ENCODE data around the gene HDC.

HDC gene, protein sequence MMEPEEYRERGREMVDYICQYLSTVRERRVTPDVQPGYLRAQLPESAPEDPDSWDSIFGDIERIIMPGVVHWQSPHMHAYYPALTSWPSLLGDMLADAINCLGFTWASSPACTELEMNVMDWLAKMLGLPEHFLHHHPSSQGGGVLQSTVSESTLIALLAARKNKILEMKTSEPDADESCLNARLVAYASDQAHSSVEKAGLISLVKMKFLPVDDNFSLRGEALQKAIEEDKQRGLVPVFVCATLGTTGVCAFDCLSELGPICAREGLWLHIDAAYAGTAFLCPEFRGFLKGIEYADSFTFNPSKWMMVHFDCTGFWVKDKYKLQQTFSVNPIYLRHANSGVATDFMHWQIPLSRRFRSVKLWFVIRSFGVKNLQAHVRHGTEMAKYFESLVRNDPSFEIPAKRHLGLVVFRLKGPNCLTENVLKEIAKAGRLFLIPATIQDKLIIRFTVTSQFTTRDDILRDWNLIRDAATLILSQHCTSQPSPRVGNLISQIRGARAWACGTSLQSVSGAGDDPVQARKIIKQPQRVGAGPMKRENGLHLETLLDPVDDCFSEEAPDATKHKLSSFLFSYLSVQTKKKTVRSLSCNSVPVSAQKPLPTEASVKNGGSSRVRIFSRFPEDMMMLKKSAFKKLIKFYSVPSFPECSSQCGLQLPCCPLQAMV

DNA sequence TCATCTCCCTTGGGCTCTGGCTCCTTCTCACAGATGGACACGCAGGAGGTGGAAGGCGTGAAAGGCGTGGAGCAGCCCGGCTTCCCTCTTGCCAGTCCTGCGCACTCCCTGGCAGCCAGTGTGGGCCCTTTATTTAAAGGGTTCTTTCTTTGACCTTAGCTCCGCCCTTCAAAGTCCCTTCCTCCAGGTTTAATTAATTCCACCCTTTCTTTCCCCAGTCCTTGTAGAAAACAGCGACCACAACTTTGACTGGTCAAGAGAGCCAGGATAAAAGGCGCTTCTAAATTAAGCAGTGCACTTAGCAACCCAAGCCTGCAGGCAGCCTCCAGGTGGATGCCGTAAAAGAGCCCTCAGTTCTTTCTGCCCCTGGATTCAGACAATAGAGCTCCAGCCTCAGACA is at the start of gene HDC:
Gene HDC (minus strand): TSS at position 107 of the 400 bp plus-strand sequence. CDS start 103 bp downstream, at position 4.
- DNase-seq: no peak

DNA sequence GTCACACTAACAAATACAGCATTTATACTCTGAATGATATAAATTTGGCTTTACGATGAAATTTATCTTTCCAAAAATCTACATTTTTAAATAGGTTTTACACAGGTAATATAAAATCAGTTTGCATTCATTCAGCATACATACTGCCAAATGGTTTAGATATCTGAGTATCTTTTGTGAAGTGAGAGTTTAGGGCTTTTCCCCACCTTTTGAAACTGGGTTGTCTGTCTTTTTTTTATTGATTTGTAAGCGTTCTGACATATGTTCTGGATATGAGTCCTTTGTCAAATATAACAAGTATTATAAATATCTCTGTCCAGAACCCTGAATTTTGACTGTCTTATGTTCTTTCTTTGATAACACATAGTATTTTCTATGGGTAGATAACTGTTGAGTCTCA is 47.1 kb upstream of the HDC start:
- DNase-seq: no peak

DNA sequence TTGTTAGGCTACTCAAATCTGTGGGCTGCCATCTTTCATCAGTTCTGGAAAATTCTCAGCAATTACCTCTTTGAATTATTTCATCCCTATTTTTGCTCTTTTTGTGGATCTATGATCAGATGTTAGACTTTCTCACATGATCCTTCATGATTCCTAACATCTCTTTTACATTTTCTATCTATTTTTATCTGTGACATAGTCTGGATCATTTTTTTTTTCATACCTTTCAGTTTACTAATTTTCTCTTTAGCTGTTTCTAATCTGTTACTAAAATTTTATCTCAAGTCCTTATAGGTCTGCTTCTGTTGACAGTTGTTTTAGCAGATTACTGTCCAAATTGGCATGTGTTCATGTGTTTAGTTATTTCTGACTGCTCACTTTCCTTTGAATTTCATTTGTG is 42.3 kb upstream of the HDC start:
- DNase-seq: no peak

DNA sequence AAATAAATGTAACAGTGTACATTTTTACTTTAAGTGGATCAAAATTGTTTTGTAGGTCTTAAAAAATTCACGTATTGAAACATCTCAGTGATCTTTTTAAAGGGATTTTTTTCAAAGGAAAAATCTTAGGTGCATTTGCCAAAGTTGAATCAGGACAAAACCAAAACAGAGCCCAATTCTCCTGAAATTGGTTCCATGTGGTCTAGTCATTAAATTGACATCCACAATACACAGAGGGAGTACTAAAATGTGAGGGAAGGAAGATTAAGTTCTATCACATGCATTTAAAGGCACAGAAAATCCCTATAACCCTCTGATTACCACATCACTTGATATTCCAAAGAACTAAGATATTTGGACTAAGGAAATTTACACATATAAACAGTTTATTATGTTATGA is 39.3 kb upstream of the HDC start:
- DNase-seq: no peak

DNA sequence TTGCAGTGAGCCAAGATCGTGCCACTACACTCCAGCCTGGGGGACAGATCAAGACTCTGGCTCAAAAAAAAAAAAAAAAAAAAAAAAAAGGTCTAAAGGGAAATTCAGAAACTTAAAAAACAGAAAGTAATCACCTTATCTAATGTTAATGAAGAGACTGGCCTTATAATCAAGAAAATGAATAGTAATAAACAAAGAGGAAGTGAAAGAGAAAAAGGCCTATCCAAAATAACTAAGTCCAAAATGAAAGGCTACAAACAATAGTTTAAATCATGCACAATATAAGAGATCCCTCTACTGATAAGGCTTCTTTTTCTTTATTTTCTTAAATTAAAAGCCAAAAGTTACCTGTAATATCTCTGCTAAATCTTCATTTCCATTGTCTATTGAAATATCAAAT is 37.1 kb upstream of the HDC start:
- DNase-seq: no peak

DNA sequence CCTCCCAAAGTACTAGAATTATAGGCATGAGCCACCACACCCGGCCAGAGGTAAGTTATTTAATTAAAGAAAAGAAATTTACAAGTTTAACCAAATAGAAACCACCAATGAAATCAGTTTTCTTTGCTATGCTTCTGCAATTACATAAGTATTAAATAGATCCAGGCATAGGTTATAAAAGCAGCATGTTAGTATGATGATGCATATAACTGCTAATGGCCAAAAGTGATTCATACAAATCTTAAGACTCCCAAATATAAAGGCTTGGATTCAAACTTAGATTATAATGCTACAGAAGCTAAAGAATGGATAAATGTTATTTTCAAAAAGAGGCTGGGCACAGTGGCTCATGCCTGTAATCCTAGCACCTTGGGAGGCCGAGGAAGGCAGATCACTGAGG is 32.8 kb upstream of the HDC start:
- DNase-seq: no peak

DNA sequence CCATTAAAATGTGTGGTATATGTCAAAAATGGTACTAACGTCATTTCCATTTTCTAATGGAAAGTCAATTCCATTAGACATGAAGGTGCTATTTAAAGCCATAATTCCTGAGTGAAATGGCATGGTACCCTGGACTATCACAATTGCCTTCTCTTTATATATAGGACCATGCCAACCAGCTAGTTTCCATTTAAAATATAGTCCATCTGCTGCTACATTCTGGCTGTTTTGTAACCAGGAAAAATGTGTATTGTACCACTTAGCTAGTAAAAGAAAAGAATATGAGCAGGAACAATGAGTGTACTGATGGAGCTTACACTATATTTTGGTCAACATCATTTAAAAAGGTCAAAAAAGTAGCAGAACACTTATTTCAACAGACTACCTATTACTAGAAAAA is 30.4 kb upstream of the HDC start:
- DNase-seq: no peak

DNA sequence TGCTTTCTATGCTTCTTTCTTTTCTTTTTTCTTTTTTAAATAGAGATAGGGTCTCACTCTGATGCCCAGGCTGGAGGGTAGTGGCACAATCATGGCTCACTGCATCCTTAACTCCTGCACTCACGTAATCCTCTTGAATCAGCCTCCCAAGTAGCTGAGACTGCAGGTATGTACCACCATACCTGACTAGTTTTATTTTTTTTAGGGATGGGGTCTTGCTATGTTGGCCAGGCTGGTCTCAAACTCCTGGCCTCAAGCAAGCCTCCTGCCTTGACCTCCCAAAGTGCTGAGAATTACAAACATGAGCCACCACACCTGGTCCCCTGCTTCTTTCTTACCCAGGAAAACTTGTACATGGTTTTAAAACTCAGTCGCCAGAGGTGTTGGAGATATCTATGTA is 24.2 kb upstream of the HDC start:
- DNase-seq: no peak

DNA sequence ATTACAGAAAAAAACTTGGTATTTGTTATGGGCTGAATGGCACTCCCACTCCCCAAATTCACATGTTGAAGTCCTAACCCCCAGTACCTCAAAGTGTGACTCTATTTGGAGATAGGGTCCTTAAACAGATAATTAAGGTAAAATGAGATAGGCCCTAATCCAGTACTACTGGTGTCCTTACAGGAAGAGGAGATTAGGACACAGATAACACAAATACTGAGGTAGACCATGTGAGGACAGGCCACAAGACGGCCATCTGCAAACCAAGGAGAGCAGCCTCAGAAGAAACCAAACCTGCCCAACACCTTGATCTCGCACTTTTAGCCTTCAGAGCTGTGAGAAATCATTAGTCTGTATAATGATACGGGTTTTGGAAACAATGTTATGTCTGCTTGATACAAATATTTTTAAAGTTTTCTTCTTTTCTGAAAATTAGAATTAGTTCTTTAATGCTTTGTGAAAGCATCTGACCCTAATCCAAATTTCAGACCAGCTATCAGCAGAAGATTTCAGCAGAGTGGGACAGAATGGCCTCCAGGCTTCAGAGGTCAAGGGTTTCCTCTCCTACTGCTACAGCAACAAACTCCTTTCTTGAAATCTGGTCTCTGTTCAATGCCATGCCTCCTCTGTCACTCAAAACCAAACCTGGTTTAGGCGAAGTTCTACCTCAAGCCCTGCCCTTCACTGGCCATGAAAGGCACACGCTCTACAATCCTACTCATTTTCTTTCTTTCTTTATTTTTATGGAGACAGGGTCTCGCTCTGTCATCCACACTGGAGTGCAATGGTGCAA is 22.0 kb upstream of the HDC start:
- DNase-seq: no peak

DNA sequence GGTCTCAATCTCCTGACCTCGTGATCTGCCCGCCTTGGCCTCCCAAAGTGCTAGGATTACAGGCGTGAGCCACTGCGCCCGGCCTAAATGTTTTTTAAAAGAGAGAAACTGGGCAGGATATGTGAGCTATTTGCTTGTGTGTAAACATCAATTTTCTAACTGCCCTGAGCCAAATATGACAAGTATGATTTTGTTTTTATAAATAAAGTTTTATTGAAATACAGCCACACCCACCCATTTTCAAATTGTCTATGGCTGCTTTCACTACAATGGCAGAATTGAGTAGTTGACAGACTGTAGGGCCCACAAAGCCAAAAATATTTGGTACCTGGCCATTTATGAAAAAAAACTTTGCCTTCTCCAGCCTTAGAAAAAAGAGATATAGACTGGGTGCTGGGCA is 15.9 kb upstream of the HDC start:
- no peak for DNase-seq

DNA sequence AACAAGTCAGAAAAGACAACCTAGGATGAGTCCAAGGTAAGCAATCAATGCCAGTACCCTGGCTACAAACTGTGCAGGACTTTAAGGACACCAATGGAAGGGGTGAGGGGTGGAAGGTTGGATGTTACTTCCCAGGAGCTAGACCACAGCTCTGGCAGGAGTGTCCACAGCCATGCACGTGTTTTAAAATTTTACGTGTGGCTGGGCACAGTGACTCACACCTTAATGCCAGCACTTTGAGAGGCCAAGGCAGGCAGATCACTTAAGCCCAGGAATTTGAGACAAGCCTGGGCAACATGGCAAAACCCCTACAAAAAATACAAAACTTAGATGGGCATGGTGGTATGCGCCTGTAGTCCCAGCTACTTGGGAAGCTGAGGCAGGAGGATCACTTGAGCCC is 14.7 kb upstream of the HDC start:
- no peak for DNase-seq

DNA sequence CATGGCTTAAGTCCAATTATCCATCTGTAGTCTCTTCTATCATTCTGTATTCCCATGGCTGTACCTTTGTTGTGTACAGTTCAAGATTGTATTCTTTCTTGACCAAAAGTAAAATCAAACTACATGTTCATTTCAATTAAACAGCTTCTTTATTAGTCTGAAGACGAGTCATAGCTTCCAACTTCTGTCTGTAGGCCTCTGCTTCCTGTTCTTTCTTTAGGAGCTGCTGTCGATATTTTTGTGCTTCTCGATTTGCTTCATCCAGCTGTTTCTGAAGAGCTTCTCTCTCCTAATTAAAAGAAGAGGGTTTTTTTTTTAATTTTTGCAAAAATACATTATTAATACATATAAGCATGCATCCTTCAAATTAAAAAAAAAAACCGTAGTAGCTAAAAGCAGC is 13.0 kb upstream of the HDC start:
- no peak for DNase-seq

DNA sequence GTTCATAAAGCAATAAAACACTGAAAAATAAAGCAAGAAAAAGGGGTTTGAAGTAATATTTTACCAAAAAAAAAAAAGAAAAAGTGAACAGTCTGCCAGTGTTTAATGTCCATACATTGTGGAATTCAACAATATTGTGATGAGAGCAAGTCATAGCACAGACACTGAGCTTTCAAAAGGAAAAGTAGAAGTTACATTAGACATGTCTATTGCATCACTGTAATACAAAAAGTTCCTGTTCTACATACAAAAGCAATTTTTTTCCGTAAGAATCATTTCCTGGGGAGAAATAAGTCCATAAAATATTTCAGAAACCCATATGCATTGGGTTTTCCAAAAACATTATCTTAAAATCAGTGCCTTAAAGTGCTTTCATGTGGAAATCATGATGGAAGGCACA is 11.8 kb upstream of the HDC start:
- DNase-seq: no peak

DNA sequence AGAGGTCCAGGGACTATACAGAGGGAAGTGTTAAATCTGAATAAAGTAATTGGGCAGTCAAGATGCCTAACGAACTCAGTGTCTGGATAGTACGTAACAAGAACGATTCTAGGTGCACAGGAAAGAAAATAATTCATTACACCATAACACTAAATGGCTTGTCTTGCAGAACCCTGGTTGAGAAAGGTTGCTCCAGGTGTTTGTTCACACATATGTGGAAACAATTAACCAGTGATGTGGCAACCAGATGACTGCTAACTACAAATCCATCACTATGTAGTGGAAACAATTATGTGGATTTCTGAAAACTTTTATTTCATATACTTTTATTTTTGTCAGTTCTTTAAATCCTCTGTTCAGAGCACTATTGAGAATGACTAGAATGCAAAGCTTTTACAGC is 10.4 kb upstream of the HDC start:
- no peak for DNase-seq

DNA sequence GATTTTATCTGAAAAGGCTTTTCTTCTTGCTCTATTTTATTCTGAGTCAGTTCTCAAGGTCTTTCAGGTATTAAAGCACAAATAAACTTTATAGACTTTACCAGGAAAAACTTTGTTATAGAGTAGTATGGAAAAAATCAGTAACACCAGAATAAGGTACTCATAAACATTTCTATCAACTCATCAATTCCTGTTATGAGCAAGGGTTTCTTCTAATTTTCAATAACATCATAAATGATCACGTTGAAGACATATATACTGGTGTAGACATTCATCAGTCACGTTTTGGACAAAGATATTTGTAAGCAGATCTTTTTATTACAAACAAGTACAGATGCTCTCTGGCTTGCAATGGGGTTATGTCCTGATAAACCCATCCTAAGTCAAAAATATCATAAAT is 9.6 kb upstream of the HDC start:
- DNase-seq: no peak

DNA sequence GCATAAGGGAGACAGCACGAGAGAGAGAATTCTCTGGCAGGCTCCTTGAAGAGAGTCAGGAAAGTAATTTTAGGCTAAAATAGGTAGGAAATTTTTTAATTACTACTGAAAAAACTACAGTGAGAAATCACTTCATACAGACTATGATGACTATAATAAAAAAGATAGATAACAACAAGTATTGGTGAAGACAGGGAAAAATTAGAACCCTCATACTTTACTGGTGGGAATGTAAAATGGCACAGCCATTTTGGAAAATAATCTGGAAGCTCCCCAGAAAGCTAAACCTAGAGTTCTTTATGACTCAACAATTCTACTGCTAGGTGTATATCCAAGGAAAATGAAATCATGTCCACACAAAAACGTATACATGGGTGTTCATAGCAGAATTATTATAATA is 2.1 kb upstream of the HDC start:
- no peak for DNase-seq

DNA sequence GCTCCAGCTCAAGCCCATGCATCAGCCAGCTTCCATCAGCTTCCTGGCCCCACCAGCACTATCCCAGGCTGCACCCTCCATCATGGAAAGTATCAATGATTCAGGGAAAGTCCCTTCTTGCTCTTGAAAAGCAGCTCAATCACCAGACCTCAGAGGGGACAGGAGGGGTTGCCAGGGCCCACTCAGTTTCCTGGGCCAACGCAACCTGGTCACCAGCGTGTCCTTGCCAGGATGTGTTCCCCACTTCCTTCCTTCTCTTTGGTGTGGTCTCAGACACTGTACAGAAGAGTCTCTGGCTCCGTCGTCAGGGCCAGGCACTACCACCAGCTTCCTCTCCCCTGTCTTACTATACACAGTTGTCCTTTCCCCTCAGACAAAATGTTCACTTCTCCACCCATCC is 3.0 kb downstream of the HDC start:
- no peak for DNase-seq

DNA sequence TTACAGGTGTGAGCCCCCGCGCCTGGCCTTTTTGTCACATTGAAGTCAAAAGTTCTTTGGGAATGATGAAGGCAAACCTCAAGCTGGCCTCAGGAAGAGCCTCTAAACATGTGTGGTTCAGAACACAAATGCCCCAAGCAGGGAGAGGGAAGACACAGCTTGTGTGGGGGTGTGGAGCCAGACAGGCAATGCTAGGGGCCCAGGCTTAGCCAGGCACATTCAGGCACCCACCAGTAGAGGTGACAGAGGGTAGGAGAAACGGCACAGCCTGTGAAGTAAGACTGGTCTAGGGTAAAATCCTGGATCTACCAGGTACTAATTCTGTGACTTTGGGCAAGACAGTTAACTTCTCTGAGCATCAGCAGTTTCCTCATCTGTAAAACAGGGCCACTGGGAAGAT is 3.5 kb downstream of the HDC start:
- no peak for DNase-seq

DNA sequence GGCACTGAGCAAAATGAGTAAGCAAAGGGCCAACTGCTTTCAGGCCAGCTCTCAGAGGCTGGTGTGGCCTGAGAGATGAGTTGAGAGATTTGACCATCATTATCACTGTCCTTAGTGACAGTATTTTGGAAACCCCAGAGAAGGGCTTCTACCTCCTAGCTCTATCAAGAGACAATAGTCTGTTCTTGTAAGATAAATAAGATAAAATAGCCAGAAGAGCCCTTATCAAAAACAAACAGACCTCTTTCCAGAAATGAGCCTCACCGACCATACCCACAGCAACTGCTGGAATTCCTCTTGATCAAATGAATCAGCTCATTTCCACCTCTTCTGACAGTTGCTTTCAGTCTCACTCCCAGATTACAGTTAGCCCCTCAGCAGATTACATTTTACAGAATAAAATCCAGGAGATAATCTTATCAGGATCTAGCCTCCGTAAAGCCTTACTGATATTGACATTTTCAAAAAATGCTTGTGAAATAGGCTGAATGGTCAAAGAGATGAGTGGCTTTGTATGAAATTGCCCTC is 4.5 kb downstream of the HDC start:
- DNase-seq: no peak

DNA sequence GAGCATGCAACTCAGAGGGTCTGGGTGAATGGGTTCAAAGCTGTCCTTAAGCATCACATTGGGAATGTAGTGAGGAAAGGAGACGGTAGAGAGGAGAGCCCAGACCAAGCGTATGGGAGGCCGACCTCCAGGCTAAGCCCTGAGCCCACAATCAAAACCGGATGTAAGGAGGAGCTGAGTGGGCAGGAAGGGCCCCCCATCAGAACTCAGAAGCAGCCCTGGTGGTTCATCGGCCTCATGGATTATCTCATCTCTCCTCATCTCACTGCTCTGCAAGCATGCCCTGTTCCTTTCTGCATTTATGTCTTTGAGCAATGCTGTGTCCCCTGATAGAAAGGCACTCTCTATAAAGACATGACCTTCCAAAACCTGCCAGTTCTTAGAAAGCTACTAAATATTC is 6.2 kb downstream of the HDC start:
- DNase-seq: no peak

DNA sequence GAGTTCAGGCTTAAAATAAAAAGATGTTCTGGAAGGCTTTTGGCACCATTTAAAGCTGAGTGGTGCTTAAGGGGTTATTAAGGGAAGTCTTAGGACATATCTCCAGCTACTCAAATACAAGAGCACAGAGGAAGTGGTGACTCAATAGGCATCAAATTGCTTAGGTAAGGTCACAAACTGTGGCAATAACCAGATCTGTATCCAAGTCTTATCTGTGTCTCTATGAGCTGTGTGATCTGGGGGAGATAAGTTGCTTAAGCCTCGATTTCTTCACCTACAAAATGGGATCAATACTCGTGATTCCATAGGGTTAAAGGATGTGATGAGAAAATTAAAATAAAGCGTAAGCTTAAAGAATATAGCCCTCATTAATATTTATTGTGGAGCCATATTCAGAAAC is 7.6 kb downstream of the HDC start:
- no peak for DNase-seq

DNA sequence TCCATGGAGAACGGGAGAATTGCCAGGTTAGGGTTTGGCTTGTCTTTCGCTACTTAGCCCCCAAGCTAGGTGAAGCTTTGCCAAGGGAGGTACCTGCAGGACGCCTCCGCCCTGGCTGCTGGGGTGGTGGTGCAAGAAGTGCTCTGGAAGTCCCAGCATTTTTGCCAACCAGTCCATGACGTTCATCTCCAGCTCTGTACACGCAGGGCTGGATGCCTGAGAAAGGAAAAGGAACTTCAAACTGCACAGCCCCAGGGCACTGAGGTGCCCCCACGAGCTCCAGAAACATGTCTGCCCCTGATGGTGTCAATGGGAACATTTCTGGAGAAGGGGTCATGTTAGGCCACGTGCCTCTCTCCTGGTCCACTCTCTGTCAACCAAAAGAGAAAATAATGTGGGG is 8.2 kb downstream of the HDC start:
- no peak for DNase-seq

DNA sequence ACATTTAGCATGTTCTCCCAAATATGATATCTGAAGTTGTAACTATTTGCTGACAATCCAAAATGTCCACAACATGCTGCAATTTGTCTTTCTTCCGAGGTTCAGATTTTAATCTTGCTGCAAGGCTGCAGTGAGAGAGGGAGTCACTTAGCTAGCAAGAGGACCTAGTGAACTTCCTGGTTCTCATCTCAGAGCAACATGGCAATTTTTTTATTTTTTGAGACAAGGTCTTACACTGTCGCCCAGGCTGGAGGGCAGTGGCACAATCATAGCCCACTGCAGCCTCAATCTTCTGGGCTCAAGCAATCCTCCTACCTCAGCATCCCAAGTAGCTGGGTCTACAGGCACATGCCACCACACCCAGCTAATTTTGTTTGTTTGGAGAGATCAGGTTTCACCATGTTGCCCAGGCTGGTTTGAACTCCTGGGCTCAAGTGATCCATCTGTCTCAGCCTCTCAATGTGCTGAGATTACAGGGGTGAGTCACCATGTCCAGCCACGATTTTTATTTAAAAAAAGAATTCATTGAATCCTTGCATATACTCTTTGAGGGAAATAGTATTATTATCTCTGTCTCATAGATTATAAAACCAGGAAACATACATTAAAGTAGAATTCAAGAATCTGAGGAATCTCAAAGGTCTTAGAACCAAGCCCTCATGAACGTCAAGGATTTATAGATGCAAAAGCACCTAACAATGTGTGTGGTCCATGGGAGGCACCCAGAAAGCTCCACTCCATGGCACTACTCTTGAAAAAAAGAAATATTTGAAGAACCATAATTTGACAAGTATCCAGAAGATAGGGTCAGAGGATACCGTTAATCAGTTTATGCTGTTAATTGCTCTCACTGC is 9.1 kb downstream of the HDC start:
- DNase-seq: no peak

Data from right hindlimb (tissue), 1 donor.